Thymus (tissue), 11 donors: ENCODE results near the gene MYO7B. TPM values are rescaled to one million over a fixed set of nuclear protein-coding genes. Genes with fewer than 3 reads are reported as not detected.

Experiments
- DNase-seq, 9 donors: peaks; one replicate each; pipeline ENCODE4 v3.0.0-alpha.2; 2013; ENCODE audit warnings: low spot score in 9 of 9, low read depth in 6 of 9, missing footprints in 1 of 9
- H3K27ac ChIP-seq, 2 donors: one replicate each; pipeline ENCODE4 v1.5.1; 2013; ENCODE audit warnings: control low read depth in 1 of 2, low read depth in 1 of 2, low read length in 1 of 2, mild to moderate bottlenecking in 1 of 2, moderate library complexity in 1 of 2
- H3K27me3 ChIP-seq, 2 donors: one replicate each; pipeline ENCODE4 v1.5.1; 2013; ENCODE audit warnings: low read length in 1 of 2; ENCODE audit not compliant: control insufficient read depth in 2 of 2, insufficient read depth in 1 of 2
- H3K36me3 ChIP-seq, 2 donors: one replicate each; pipeline ENCODE4 v1.5.1; 2013; ENCODE audit warnings: low read length in 1 of 2, mild to moderate bottlenecking in 1 of 2, moderate library complexity in 1 of 2; ENCODE audit not compliant: control insufficient read depth in 2 of 2, insufficient read depth in 2 of 2
- H3K4me1 ChIP-seq, 2 donors: one replicate each; pipeline ENCODE4 v1.5.1; 2013; ENCODE audit warnings: low read length in 2 of 2; ENCODE audit not compliant: control insufficient read depth in 2 of 2, insufficient read depth in 2 of 2
- H3K4me3 ChIP-seq, 2 donors: one replicate each; pipeline ENCODE4 v1.5.1; 2013; ENCODE audit warnings: low read length in 2 of 2, control low read depth in 1 of 2, mild to moderate bottlenecking in 1 of 2
- H3K9me3 ChIP-seq, 2 donors: one replicate each; pipeline ENCODE4 v1.5.1; 2013; ENCODE audit warnings: low read length in 1 of 2, mild to moderate bottlenecking in 1 of 2; ENCODE audit not compliant: control insufficient read depth in 2 of 2, insufficient read depth in 1 of 2
- WGBS: extraction: QIAGEN DNeasy Blood & Tissue Kit; methylation state at CpG from one replicate; pipeline ENCODE4 v1.1.7; 2013; 5-methylcytosine and 5-hydroxymethylcytosine counted together
- polyA plus RNA-seq: library from polyadenylated mRNA; stranded (reverse); fragments of 200-250 nt; gene quantifications from one replicate; pipeline ENCODE4 v1.2.3, GENCODE V29; 2013
- total RNA-seq: library from RNA; stranded (reverse); fragments of 120-200 nt; gene quantifications from one replicate; pipeline ENCODE4 v1.2.4, GENCODE V29; 2013
- donor health status: healthy.

The MYO7B gene
- total and polyA plus RNA-seq, 2 donors, result 4.4 to 5.2 TPM

DNA sequence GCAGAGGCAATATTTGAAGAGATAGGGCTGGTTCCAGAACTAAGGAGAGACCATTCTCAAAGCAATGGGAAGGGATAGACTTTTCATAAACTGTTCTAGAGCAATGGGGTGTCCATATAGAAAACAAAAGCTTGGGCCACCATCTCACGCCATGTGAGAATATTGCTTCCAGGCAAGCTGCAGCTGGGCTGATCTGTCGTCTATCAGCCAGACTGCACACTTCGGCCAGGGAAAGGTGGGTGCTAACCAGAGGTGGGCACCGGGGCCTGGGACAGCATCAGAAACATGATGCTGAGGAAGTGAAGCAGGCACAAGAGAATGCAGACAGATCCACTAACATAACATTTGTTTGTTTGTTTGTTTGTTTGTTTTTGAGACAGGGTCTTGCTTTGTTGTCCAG, 43.7 kb downstream of the MYO7B start:
- Histone ChIP-seq H3K27ac (no peak overlapping the region), H3K36me3 (no peaks in the 10 kb centered on the region), H3K27me3 (no peaks in the 10 kb centered on the region), H3K9me3 (no peaks in the 10 kb centered on the region), H3K4me1 (peaks cover 8 to 23% of the 10 kb centered on the region in 2 donors), H3K4me3 (no peak overlapping the region)
- WGBS, result over 99% methylated on average over 4 of the region's 4 CpGs
- no peak for DNase-seq

DNA sequence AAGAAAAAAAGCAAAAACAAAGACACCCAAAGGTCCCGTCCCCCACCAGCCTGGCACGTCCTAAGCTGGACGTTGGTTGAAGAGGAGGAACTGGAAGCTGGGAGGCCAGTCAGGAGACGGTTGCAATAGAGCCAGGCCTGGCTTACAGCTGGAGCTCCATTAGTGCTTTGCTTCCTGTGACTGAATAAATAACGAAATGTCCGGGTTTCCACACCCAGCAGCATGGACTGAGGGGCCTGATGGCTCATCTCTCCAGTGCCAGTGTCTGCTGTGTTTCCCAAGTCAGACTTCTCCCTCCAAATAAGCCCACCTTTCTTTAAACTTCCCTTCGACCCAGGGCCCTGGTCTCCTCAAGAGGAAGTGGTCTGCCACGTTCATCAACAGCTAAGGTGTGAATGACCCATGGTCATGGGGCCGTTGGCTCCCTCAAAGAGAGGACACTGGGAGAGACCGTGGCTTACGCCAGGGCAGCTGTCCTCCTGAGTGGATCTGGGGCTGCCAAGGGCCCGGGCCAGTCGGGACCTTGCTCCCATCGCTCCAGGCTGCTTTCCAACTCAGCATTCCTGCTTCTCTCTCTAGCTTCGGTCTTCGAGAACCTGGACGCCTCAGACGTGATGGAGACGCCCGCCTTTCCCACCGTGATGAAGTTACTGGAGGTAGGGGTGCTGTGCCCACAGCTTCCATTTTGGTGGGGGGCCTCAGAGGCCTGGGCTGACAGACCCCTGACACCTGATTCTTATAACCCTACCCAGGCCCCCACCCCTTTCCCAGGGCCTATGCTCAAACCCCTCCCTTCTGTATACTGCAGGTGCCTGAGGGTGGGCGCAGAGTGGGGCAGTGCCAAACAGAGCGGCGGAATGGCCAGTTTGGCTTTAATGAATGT, 44.9 kb downstream of the MYO7B start:
- 90% methylated on average over 24 of the region's 24 CpGs for WGBS
- no peaks in the 10 kb centered on the region for H3K9me3 ChIP-seq
- no peak overlapping the region for H3K27ac ChIP-seq
- DNase-seq, result no peak
- H3K4me1 ChIP-seq, result peaks cover 8 to 15% of the 10 kb centered on the region in 2 donors
- no peaks in the 10 kb centered on the region for H3K27me3 ChIP-seq
- no peaks in the 10 kb centered on the region for H3K36me3 ChIP-seq
- no peak overlapping the region for H3K4me3 ChIP-seq

DNA sequence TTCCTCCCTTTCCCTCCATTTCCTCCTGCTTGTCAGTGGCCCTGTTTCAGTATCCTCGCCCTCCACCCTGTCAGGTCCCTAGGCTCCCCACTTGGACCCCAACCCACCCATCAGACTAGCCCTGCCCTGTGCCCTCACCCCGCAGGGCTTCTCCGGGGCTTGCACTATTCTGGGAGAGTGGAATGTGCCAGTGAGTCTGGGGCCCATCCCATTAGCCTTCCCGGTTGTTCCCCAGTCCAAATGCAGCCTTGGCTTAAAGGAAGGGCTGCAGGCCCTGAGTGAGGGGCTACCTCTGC, 45.5 kb downstream of the MYO7B start:
- no peaks in the 10 kb centered on the region for H3K27me3 ChIP-seq
- H3K4me1 ChIP-seq, result peaks cover 8 to 10% of the 10 kb centered on the region in 2 donors
- no peak overlapping the region for H3K4me3 ChIP-seq
- no peaks in the 10 kb centered on the region for H3K9me3 ChIP-seq
- H3K27ac ChIP-seq, result no peak overlapping the region
- 95% methylated on average over 4 of the region's 4 CpGs for WGBS
- no peaks in the 10 kb centered on the region for H3K36me3 ChIP-seq
- DNase-seq, result no peak

DNA sequence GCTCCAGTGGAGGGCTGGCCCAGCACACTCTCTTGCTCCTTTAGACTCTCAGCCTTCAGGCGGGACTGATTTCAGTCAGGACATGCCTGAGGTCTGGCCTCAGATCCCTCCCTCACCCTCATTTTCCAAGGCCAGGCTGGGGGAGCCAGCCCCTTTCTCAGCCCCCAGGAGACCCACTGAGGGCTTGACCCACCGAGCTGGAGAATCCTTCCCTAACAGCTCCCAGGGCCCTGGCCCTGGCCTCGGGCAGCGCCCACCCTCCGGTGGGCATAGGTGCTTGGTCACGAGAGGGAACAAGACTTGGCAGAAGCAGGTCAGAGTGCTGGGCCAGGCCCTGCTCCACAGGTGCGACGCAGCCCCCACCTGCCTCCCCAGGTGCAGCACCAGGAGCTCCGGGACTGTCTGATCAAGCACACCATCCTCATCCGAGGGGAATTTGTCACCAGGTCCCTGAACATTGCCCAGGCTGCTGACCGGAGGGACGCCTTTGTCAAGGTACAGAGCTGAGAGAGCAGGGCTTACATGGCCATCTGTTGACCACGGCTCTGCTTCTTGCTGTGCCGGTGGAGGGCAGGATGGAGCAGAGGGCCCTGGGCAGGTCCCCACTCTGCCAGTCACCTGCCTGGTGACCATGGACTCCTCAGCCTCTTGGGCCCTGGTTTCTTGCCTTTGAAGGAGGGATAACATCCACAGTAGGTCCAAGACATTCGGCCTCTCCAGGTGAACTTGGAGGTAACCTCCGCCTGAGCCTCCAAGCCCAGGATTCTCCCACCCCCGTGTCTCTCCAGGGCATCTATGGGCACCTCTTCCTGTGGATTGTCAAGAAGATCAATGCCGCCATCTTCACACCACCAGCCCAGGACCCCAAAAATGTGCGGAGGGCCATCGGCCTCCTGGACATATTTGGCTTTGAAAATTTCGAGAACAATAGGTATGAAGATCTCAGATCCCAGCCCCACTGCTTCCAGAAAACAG, 46.3 kb downstream of the MYO7B start:
- no peaks in the 10 kb centered on the region for H3K9me3 ChIP-seq
- no peak overlapping the region for H3K4me3 ChIP-seq
- no peaks in the 10 kb centered on the region for H3K27me3 ChIP-seq
- H3K4me1 ChIP-seq, result peaks cover 0 to 2% of the 10 kb centered on the region in 2 donors
- no peak overlapping the region for H3K27ac ChIP-seq
- no peak for DNase-seq
- H3K36me3 ChIP-seq, result no peaks in the 10 kb centered on the region
- WGBS, result 96% methylated on average over 21 of the region's 21 CpGs

DNA sequence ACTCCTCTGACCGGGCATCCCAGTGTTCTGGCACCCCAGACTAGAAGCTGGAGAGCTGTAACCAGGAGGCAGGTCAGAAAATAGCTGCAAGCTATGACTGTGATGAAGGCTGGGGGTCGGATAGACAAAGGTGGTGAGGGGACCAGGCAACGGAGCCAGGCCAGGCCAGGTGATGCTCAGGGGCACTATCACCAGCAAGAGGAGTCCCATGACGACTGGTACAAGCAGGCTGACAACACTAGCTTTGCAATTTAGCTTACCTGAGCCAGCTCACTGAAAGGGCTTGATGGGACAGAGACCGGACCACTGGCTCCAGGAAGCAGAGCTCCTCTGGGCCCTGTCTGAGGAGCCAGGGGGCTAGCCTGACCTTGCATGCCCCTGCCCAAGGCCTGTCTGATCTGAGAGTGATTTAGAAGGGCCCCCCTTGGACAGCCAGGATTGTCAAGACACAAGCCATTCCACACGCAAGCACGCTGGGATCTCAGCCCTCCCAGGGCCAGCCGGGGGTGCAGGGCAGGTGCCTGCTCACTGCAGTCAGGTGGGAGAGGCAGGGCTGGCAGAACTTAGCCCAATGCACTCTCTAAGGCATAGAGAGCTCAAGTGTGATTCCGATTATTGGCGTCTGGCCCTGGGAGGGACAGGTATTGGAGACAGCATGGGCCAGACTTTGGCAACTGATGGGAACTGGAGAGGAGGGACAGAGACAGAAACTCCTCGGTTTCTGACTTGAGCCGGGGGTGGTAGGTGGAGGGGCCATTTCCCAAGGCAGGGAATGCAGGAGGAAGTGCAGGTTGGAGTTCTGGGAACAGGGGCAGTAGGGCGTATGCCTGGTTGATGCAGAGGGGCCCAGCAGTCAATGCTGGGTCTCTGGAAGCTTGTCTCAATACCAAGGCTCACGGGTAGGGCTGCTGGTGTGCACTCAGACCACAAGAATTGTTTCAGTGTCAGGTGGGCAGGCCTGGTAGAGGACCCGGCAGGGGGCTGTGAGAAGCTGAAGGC, 47.7 kb downstream of the MYO7B start:
- Histone ChIP-seq H3K4me1 (no peaks in the 10 kb centered on the region), H3K4me3 (no peak overlapping the region), H3K9me3 (no peaks in the 10 kb centered on the region), H3K27me3 (no peaks in the 10 kb centered on the region), H3K27ac (no peak overlapping the region), H3K36me3 (no peaks in the 10 kb centered on the region)
- WGBS, result 91% methylated on average over 15 of the region's 15 CpGs
- DNase-seq, result no peak

DNA sequence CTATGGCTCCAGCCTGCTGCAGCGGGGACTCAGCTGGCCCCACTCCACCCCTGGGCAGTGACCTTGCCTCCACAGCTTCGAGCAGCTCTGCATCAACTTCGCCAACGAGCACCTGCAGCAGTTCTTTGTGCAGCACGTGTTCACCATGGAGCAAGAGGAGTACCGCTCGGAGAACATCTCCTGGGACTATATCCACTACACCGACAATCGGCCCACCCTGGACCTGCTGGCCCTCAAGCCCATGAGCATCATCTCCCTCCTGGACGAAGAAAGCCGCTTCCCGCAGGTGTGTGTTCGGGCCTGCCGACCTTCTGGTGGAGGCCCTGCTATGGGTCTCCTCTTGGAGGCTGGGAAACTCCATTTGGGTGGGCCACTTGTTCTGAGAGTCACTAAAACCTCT, 48.6 kb downstream of the MYO7B start:
- 98% methylated on average over 14 of the region's 14 CpGs for WGBS
- DNase-seq, result no peak
- no peak overlapping the region for H3K4me3 ChIP-seq
- H3K27ac ChIP-seq, result no peak overlapping the region
- H3K27me3 ChIP-seq, result no peaks in the 10 kb centered on the region
- H3K9me3 ChIP-seq, result no peaks in the 10 kb centered on the region
- H3K36me3 ChIP-seq, result no peaks in the 10 kb centered on the region
- no peaks in the 10 kb centered on the region for H3K4me1 ChIP-seq

DNA sequence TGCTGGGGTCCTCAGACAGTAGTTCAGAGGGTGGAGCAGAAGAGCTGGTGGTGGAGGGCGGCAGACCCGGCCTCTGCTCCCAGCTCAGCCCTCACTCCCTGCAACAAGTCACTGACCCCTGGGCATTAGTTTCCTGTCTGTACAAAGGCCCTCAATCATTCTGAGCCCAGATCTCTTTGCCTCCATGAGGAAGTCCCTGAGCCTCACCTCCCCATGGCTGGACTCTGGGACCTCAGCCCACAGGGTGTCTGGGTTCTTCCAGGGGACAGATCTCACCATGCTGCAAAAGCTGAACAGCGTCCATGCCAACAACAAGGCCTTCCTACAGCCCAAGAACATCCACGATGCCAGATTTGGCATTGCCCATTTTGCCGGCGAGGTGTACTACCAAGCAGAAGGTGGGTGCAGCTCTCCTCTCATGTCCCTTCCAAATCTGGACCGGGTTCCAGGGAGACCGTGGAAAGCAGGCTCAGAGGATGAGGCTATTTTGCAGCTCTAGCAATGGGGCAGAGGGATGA, 49.1 kb downstream of the MYO7B start:
- no peaks in the 10 kb centered on the region for H3K4me1 ChIP-seq
- H3K27ac ChIP-seq, result no peak overlapping the region
- H3K36me3 ChIP-seq, result no peaks in the 10 kb centered on the region
- H3K27me3 ChIP-seq, result no peaks in the 10 kb centered on the region
- 86% methylated on average over 8 of the region's 8 CpGs for WGBS
- H3K4me3 ChIP-seq, result no peak overlapping the region
- no peak for DNase-seq
- H3K9me3 ChIP-seq, result no peaks in the 10 kb centered on the region

DNA sequence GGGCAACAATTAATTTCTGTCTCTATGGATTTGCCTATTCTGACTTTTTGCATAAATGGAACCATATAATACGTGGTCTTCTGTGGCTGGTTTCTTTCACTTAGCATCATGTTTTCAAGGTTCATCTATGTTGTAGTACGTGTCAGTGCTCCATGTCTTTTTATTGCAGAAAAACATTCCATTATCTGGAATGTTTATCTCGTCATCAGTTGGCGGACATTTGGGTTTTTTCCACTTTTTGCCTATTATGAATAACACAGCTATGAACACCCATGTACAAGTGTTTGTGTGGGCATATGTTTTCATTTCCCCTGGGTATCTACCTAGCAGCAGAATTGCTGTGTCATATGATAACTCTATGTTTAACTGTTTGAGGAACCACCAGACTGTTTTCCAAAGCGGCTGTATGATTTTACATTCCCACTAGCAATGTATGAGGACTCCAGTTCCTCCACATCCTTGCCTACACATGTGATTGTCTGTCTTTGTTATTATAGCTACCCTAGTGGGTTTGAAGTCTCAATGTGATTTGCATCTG, 49.9 kb downstream of the MYO7B start:
- no peaks in the 10 kb centered on the region for H3K4me1 ChIP-seq
- H3K27me3 ChIP-seq, result no peaks in the 10 kb centered on the region
- H3K4me3 ChIP-seq, result no peak overlapping the region
- H3K36me3 ChIP-seq, result no peaks in the 10 kb centered on the region
- H3K27ac ChIP-seq, result no peak overlapping the region
- no peaks in the 10 kb centered on the region for H3K9me3 ChIP-seq
- DNase-seq, result no peak
- 95% methylated on average over 5 of the region's 5 CpGs for WGBS
